Limb (tissue), 2 donors: ENCODE measurements around the gene FFAR1.
A peak's percentile ranks its signal among the peaks of the same experiment; 100 is the strongest.
"Not testable (repeated sequence)": the region's sequence is repeated elsewhere in the genome, so short reads cannot be mapped to it uniquely, and the experiment has no call there.

ENCODE experiments used
- DNase-seq, 2 donors: peaks; one replicate each; pipeline ENCODE4 v3.0.0-alpha.2; 2016; ENCODE audit errors: extremely low spot score in 2 of 2

The FFAR1 gene

GRCh38 chr19:35341565-35342225 lies 6.0 kb upstream of the FFAR1 start:
- DNase-seq = no peak

GRCh38 chr19:35342430-35342829 lies 5.3 kb upstream of the FFAR1 start:
- no peak for DNase-seq

- no peak for DNase-seq
Measured at GRCh38 chr19:35344511-35345031, 3.1 kb upstream of the FFAR1 start.

GRCh38 chr19:35345671-35346111 lies 2.0 kb upstream of the FFAR1 start:
- DNase-seq = no peak

- DNase-seq = no peak
Measured at GRCh38 chr19:35346193-35347052, 1.3 kb upstream of the FFAR1 start.

- DNase-seq = no peak
Measured at GRCh38 chr19:35347930-35348298, 212 bp downstream of the FFAR1 start.

GRCh38 chr19:35348911-35349611 lies 1.4 kb downstream of the FFAR1 start:
- peak in 1 of 2 donors; percentile 0 for DNase-seq

- DNase-seq = peak in 1 of 2 donors; percentile 14
Measured at GRCh38 chr19:35349614-35350521, 2.2 kb downstream of the FFAR1 start.

- peak in 1 of 2 donors; percentile 26 for DNase-seq
Measured at GRCh38 chr19:35350591-35350990, 2.9 kb downstream of the FFAR1 start.

GRCh38 chr19:35351411-35352176 lies 3.9 kb downstream of the FFAR1 start:
- DNase-seq = no peak

GRCh38 chr19:35352177-35352447 lies 4.4 kb downstream of the FFAR1 start:
- no peak for DNase-seq

- peak; percentile 60 to 78 for DNase-seq
Measured at GRCh38 chr19:35352448-35353304, 5.0 kb downstream of the FFAR1 start.

- no peak for DNase-seq
Measured at GRCh38 chr19:35353635-35354034, 5.9 kb downstream of the FFAR1 start.

GRCh38 chr19:35354898-35355297 lies 7.2 kb downstream of the FFAR1 start:
- DNase-seq = peak in 1 of 2 donors; percentile 4

GRCh38 chr19:35355791-35356460 lies 8.2 kb downstream of the FFAR1 start:
- DNase-seq = peak in 1 of 2 donors; percentile 11

- peak in 1 of 2 donors; percentile 6 for DNase-seq
Measured at GRCh38 chr19:35357867-35358573, 10.3 kb downstream of the FFAR1 start, which contains the start of gene FFAR3. Gene FFAR3, plus strand, starts transcription at chr19:35358460. Its CDS starts 431 bp downstream, at chr19:35358891.

GRCh38 chr19:35358834-35359233 lies 11.1 kb downstream of the FFAR1 start:
- not testable (repeated sequence) for DNase-seq

GRCh38 chr19:35359395-35359794 lies 11.7 kb downstream of the FFAR1 start:
- DNase-seq = not testable (repeated sequence)
